IMR-90 (cell line): ENCODE data around the gene SLC4A11.

Source experiments
- MAFK ChIP-seq: IDR thresholded peaks from 2 replicates; pipeline ENCODE4 v1.6.1; 2012; ENCODE audit warnings: low read depth, low read length, improper control_type of control experiment
- TF ChIP-seq, protein P1 (sequence below): fragments of 150-350 bp; IDR thresholded peaks from 2 replicates; pipeline ENCODE4 v1.6.1; 2016; ENCODE audit warnings: low read depth, mild to moderate bottlenecking, low read length, moderate library complexity, borderline replicate concordance
- TF ChIP-seq, protein P2 (sequence below): conservative IDR thresholded peaks from 2 replicates; pipeline ENCODE4 v1.5.1; 2012; ENCODE audit warnings: mild to moderate bottlenecking, low read depth, low read length, improper control_type of control experiment

DNA sequence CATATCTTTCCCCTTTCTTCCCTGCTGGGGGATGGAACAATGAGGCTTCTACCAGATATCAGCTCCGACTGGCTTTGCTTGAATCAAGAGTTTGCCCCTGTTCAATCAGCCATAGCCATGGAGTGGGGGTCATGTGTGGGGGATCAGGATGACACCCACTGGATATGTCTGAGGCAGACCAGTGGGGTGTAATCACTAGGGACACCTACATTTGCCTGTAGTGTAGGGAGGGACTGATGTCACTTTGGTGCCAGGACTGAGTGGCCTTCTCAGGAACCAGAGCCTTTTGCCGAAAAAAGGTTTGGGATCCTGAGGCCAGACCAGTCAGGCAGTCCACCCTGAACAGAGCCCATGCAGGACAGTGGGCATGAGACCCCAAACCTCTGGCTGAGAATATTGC lies 28.6 kb downstream of the SLC4A11 start:
- TF ChIP-seq, protein P1, sequence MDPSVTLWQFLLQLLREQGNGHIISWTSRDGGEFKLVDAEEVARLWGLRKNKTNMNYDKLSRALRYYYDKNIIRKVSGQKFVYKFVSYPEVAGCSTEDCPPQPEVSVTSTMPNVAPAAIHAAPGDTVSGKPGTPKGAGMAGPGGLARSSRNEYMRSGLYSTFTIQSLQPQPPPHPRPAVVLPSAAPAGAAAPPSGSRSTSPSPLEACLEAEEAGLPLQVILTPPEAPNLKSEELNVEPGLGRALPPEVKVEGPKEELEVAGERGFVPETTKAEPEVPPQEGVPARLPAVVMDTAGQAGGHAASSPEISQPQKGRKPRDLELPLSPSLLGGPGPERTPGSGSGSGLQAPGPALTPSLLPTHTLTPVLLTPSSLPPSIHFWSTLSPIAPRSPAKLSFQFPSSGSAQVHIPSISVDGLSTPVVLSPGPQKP, result no peak
- no peak for TF ChIP-seq MAFK
- TF ChIP-seq, protein P2, sequence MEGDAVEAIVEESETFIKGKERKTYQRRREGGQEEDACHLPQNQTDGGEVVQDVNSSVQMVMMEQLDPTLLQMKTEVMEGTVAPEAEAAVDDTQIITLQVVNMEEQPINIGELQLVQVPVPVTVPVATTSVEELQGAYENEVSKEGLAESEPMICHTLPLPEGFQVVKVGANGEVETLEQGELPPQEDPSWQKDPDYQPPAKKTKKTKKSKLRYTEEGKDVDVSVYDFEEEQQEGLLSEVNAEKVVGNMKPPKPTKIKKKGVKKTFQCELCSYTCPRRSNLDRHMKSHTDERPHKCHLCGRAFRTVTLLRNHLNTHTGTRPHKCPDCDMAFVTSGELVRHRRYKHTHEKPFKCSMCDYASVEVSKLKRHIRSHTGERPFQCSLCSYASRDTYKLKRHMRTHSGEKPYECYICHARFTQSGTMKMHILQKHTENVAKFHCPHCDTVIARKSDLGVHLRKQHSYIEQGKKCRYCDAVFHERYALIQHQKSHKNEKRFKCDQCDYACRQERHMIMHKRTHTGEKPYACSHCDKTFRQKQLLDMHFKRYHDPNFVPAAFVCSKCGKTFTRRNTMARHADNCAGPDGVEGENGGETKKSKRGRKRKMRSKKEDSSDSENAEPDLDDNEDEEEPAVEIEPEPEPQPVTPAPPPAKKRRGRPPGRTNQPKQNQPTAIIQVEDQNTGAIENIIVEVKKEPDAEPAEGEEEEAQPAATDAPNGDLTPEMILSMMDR, result no peak
